ENCODE measurements around the gene WRAP73.
A peak's percentile ranks its signal among the peaks of the same experiment; 100 is the strongest.

- TF ChIP-seq POLR2A (IDR thresholded peaks at IDR 0.05; ENCODE audit: low read length), result no peak
- TF ChIP-seq CTCF (IDR thresholded peaks at IDR 0.05), result peak; percentile 62
- no peak for TF ChIP-seq BHLHE40 (IDR thresholded peaks at IDR 0.05; ENCODE audit: low read depth, low read length)
- no peak for TF ChIP-seq PHF8 (IDR thresholded peaks at IDR 0.05; ENCODE audit: borderline replicate concordance, low read depth)
- no peak for TF ChIP-seq ELK1 (IDR thresholded peaks at IDR 0.05; ENCODE audit: low read depth, low read length)
Measured at GRCh38 chr1:3618881-3619671, 30.8 kb downstream of the WRAP73 start.
